ENCODE data around the gene HNMT. TPM values are rescaled to one million over a fixed set of nuclear protein-coding genes. Genes with fewer than 3 reads are reported as not detected.
A peak's percentile ranks its signal among the peaks of the same experiment; 100 is the strongest.

Gene HNMT
- total and polyA plus RNA-seq, 2 of the 13 experiments (the other 11 are each of a cell fraction or from before 2014, with no cell fraction given) = 279 to 309 TPM

GRCh38 chr2:138032334-138032733, 68.1 kb downstream of the HNMT start (continued):
- TF ChIP-seq HOMEZ (CRISPR knock-in tag; IDR thresholded peaks at IDR 0.05; ENCODE audit: low read depth) (no peak), GABPB1 (CRISPR knock-in tag; IDR thresholded peaks at IDR 0.05) (peak; percentile 14; the same call in 1 of the 2 replicates), GLI4 (CRISPR knock-in tag; IDR thresholded peaks at IDR 0.05; ENCODE audit: borderline replicate concordance) (no peak), NCOA2 (CRISPR knock-in tag; IDR thresholded peaks at IDR 0.05) (peak; percentile 60; the same call in 1 of the 2 replicates), ZNF530 (CRISPR knock-in tag; IDR thresholded peaks at IDR 0.05; ENCODE audit: low read depth) (no peak), MXD1 (CRISPR knock-in tag; IDR thresholded peaks at IDR 0.05) (no peak), GMEB2 (CRISPR knock-in tag; IDR thresholded peaks at IDR 0.05; ENCODE audit: low read depth) (no peak), PRPF4 (IDR thresholded peaks at IDR 0.05; ENCODE audit: low read depth, low read length, poor library complexity, severe bottlenecking) (no peak), HNRNPH1 (optimal IDR thresholded peaks at IDR 0.05; ENCODE audit: low read depth, low read length) (no peak), LCORL (IDR thresholded peaks at IDR 0.05) (no peak), LCORL (CRISPR knock-in tag; IDR thresholded peaks at IDR 0.05) (0 out of 2 replicates have a peak, but pooled peaks have one; percentile 35), SNAPC2 (CRISPR knock-in tag; IDR thresholded peaks at IDR 0.05) (no peak), RFXANK (CRISPR knock-in tag; IDR thresholded peaks at IDR 0.05) (no peak), ZNF878 (CRISPR knock-in tag; IDR thresholded peaks at IDR 0.05) (peak; percentile 78; the same call in 1 of the 2 replicates), SPEN (CRISPR knock-in tag; IDR thresholded peaks at IDR 0.05; ENCODE audit: low read depth) (0 out of 2 replicates have a peak, but pooled peaks have one; percentile 30), ZNF563 (CRISPR knock-in tag; IDR thresholded peaks at IDR 0.05) (no peak), PRMT3 (CRISPR knock-in tag; IDR thresholded peaks at IDR 0.05; ENCODE audit: borderline replicate concordance, low read depth) (no peak), ZNF572 (CRISPR knock-in tag; IDR thresholded peaks at IDR 0.05) (no peak), SRF (IDR thresholded peaks at IDR 0.05; ENCODE audit: low read depth, low read length) (no peak), CEBPG (CRISPR knock-in tag; IDR thresholded peaks at IDR 0.05) (peak; percentile 17; the same call in 1 of the 2 replicates), ZNF614 (CRISPR knock-in tag; IDR thresholded peaks at IDR 0.05; ENCODE audit: borderline replicate concordance) (no peak), KLF11 (CRISPR knock-in tag; IDR thresholded peaks at IDR 0.05) (no peak)
- TF ChIP-seq, protein P1, sequence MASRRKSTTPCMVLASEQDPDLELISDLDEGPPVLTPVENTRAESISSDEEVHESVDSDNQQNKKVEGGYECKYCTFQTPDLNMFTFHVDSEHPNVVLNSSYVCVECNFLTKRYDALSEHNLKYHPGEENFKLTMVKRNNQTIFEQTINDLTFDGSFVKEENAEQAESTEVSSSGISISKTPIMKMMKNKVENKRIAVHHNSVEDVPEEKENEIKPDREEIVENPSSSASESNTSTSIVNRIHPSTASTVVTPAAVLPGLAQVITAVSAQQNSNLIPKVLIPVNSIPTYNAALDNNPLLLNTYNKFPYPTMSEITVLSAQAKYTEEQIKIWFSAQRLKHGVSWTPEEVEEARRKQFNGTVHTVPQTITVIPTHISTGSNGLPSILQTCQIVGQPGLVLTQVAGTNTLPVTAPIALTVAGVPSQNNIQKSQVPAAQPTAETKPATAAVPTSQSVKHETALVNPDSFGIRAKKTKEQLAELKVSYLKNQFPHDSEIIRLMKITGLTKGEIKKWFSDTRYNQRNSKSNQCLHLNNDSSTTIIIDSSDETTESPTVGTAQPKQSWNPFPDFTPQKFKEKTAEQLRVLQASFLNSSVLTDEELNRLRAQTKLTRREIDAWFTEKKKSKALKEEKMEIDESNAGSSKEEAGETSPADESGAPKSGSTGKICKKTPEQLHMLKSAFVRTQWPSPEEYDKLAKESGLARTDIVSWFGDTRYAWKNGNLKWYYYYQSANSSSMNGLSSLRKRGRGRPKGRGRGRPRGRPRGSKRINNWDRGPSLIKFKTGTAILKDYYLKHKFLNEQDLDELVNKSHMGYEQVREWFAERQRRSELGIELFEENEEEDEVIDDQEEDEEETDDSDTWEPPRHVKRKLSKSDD (CRISPR knock-in tag; IDR thresholded peaks at IDR 0.05; ENCODE audit: low read depth) = no peak
- TF ChIP-seq, protein P2, sequence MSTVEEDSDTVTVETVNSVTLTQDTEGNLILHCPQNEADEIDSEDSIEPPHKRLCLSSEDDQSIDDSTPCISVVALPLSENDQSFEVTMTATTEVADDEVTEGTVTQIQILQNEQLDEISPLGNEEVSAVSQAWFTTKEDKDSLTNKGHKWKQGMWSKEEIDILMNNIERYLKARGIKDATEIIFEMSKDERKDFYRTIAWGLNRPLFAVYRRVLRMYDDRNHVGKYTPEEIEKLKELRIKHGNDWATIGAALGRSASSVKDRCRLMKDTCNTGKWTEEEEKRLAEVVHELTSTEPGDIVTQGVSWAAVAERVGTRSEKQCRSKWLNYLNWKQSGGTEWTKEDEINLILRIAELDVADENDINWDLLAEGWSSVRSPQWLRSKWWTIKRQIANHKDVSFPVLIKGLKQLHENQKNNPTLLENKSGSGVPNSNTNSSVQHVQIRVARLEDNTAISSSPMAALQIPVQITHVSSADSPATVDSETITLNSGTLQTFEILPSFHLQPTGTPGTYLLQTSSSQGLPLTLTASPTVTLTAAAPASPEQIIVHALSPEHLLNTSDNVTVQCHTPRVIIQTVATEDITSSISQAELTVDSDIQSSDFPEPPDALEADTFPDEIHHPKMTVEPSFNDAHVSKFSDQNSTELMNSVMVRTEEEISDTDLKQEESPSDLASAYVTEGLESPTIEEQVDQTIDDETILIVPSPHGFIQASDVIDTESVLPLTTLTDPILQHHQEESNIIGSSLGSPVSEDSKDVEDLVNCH (CRISPR knock-in tag; IDR thresholded peaks at IDR 0.05) = no peak

Data from HepG2 (cell line).